COLO668 (cell line): ENCODE data around the gene TEKTIP1.
A peak's percentile ranks its signal among the peaks of the same experiment; 100 is the strongest.

Source experiments
- DNase-seq: peaks from one replicate; lab custom pipeline; 2025; ENCODE audit not compliant: unreplicated experiment; lab: John Stamatoyannopoulos, UW

The TEKTIP1 gene

DNA sequence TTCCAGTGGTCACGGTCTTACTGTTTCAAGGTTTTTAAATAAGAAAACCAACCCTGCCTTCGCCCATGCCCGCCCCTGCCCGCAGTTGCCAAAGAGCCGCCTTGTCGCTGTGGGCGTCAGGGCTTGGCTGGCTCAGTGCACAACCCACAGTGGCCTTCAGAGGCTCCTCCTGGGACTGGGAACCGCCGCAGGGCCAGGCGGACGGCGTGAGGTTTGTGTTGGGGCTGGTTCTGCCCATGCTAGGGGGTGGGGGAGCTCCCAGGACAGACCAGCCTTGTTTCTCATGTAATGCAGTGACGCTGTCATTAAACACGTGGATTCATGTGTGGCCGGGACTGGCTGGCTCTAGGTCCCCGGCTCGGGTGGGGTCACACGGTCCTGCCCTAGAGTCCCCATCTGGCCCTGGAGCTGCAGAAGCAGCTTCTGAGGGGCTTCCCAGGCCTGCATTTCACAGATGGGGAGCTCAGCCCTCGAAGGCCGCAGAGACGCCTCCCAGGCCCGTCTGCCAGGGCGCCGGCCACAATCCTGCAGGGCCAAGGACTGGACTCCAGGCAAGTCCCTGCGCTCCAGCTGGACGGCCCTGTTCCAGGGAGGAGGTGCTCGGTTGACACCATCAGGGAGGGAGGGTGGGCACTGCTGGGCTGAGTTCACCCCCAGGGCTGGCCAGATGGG lies 2.4 kb upstream of the TEKTIP1 start:
- DNase-seq, result no peak

GRCh38 chr19:3537101-3537437 lies 1.9 kb upstream of the TEKTIP1 start:
- no peak for DNase-seq

- DNase-seq, result no peak
Observed at GRCh38 chr19:3537438-3538240, 1.3 kb upstream of the TEKTIP1 start.

DNA sequence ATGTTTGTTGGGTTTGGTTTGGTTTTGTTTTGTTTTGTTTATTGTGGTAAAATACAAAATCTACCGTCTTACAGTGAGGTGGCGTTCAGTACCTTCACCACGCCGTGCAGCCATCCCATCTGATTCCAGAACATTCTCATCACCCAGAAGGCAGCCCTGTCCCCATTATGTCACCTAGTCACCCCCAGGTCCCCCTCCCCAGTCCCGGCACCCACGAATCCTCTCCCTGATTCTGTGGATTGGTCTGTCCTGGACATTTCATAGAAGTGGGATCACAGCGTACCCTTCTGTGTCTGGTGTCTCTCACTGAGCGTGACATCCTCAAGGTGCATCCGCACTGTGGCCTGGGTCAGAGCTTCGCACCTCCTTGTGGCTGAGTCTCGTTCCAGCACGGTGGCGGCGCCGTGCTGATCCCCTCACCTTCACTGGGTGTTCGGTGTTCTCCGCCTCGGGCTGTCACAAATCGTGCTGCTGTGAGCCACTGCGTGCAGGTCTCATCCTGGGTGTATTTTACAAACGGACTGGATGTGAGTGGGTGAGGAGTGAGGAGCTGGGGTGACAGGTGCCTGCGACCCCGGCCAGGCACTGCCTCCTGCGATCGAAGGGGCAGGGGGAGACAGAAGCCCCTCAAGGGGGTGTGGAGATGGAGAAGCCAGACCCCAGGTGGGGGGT lies 580 bp upstream of the TEKTIP1 start:
- no peak for DNase-seq

GRCh38 chr19:3539756-3540118 lies 763 bp downstream of the TEKTIP1 start:
- DNase-seq, result no peak

DNA sequence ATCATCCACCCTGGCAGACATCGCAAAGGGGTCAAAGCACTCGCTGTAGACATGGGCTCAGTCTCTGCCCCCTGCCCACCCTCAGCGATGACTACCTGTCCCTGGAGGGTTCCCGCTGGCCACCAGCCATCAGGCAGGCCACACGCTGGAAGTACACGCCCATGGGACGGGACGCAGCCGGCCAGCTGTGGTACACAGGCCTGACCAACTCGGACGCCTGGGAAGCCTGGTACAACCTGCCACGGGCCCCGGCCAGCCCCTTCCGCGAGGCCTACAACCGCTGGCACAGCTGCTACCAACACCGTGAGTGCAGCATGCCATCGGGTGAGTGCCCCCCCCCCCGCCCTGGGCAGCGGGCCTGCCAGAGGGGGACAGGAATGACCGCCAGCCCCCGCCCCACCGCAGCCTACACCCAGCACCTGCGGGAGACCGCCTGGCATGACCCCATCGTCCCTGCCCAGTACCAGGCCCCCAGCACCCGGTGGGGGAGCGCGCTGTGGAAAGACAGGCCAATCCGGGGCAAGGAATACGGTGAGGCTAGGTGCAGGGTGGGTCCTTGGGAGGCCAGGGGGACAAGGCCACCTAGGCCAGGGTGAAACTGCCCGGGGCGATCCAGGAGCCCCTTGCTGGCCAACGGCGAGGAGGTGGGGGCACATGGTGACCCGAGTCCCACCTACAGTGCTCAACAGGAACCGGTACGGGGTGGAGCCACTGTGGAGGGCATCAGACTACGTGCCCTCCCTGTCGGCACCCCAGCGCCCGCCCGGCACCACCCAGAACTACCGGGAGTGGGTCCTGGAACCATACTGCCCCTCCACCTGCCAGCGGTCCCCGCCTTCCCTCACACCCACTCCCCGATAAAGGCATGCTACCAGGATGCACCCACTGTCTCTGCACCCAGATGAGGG lies 4.4 kb downstream of the TEKTIP1 start:
- no peak for DNase-seq

- no peak for DNase-seq
Observed at GRCh38 chr19:3544058-3544376, 5.0 kb downstream of the TEKTIP1 start.

DNA sequence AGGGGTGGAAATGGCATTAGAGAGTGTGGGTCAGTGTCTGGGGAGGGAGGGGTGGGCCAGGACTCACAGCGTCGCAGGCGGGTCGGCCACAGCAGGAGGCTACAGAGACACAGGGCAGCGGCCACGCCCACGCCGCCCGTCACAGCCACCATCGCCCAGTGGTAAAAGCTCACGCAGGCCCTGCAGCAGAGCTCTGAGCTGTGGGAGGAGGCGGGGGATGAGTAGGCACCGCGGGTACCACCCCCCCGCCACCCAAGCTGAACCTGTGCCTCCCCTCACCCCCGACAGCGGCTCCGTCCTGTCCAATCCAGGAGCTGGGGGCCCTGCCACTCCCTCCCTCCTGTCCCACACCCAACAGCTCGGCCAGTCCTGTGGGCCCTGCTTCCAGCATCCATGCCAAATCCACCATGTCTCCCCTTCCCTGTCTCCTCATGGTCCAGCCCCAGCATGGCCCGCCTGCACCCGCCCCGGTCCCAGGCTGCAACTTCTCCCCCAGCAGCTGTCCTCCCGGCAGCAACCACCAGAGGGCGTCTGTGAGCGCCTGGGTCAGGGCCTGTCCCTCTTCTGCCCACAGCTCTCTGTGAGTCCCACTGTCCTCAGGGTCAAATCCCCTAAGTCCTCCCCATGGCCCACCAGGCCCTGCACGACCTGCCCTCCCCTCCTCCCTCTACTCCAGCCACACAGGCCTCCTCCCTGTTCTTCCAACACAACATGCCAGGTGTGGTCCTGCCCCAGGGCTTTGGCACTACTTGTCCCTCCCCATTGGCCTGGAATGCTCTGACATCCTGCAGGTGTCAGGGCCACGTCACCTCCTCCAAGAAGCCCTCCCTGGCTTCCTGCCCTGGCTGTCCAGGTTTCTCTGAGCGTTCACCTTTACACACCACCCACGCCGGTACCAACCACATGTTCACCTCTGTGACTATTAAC lies 6.0 kb downstream of the TEKTIP1 start:
- DNase-seq, result peak; percentile 60

DNA sequence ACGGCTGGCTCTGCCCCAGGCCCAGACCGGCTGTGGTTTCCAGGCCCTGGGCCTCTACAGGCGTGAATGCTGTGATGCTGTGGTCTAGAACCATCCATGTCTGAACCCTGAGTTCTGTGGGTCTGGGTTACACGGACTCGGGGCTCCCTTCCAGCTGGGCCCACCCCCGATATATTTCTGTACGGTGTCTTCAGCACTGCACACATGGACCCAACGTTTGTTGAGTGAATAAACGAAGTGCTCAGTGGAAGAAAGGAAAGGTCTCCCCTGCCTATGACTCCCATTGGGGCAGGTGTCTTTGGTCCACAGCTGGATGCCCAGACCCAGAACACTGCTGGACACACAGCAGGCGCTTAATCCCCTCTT lies 6.7 kb downstream of the TEKTIP1 start:
- no peak for DNase-seq

- DNase-seq, result no peak
Observed at GRCh38 chr19:3546119-3546518, 7.1 kb downstream of the TEKTIP1 start.

DNA sequence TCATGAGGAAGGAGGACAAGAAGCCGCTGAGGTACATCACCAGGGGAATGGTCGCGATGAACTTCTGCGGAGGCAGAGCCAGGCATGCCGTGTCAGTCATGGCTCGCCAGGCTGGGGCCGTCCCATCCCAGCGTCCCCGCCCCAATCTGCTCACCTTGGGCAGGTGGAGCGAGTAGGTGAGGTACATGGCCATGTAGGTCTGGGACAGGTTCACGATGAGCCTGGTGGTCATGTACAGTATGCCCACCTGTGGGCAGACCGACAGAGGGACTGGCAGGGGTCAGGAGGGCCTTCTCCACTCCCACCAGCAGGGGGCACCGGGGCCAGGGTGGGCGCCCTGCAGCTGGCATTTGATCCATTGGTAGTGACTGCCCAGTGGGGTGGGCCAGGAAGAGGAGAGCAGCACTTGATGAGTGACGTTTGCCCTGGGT lies 8.3 kb downstream of the TEKTIP1 start:
- peak; percentile 36 for DNase-seq

DNA sequence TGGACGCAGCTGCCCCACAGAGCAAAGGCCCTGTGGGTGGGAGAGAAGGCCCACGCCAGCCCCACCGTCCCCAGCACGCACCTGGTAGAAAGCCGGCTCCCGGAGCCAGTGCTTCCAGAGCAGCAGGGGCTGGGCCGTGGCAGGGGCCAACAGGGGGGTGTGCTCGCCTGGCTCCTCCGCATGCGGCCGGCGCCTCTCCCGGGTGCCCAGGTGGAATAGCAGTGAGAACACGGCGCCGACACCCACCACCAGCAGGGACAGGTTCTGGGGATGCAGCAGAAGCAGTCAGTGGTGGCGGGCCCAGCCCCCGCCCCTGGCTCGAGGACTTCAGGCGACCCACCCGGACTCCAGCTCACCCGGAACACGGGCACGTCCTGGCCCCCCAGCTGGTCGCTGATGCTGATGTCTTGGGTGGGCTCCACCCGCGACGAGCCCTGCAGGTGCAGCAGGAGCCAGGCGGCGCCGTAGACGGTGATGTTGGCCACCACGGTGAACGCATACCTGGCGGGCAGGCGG lies 8.9 kb downstream of the TEKTIP1 start:
- DNase-seq, result no peak

DNA sequence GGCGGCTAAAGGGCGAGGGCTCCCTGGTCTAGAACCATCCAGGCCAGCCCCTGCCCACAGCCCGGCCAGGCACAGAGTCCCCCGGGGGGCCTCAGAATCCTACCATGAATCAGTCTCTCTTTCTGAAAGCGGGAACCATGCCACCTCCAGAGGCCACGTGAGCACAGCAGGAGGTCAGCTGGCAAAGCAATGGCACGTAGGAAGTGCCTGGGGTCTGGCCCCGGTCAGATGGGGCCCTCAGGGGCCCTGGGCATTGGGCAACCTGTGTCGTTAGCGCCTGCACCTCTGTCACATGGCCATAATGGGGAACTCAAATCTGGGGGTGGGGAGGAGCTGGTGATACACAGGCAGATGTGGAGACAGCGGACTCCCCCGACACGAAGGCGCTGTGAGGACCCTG lies 9.6 kb downstream of the TEKTIP1 start:
- no peak for DNase-seq

GRCh38 chr19:3549816-3550215 lies 10.8 kb downstream of the TEKTIP1 start:
- no peak for DNase-seq

- no peak for DNase-seq
Observed at GRCh38 chr19:3550947-3551791, 12.2 kb downstream of the TEKTIP1 start.

GRCh38 chr19:3551792-3552095 lies 12.8 kb downstream of the TEKTIP1 start:
- DNase-seq, result no peak

DNA sequence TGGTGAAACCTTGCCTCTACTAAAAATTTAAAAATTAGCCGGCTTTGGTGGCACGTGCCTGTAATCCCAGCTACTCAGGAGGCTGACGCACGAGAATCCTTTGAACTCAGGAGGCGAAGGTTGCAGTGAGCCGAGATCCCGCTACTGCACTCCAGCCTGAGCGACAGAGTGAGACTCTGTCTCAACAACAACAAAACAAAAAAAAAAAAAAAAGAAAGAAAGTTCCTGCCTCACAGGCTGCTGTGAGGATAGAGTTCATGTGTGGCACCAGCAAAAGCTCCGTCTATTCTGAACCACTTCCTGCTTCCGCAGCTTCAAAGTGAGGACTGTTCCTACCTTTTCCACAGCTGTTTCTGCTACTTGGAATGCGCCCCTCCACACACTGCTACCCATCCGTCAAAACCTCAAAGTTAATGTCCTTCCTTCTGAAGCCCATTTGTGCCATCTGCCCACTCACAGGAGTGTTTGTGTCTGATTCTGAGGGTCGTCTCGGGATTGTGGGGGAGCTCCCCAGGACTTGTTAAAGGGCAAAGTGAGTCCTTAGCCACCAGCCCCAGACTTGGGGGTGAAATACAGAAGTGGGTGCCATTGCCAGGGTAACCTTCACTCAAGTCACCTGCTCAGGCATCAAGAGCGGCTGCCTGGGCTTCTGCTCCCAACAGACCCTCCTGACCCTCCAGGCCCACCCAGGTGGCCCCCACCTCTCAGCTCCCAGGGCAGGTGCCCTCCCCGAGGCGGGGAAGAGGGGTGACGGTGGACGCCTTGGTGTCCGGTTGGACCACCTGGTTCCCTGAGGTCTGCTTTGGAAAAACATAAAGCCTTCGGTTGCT lies 15.5 kb downstream of the TEKTIP1 start:
- no peak for DNase-seq

DNA sequence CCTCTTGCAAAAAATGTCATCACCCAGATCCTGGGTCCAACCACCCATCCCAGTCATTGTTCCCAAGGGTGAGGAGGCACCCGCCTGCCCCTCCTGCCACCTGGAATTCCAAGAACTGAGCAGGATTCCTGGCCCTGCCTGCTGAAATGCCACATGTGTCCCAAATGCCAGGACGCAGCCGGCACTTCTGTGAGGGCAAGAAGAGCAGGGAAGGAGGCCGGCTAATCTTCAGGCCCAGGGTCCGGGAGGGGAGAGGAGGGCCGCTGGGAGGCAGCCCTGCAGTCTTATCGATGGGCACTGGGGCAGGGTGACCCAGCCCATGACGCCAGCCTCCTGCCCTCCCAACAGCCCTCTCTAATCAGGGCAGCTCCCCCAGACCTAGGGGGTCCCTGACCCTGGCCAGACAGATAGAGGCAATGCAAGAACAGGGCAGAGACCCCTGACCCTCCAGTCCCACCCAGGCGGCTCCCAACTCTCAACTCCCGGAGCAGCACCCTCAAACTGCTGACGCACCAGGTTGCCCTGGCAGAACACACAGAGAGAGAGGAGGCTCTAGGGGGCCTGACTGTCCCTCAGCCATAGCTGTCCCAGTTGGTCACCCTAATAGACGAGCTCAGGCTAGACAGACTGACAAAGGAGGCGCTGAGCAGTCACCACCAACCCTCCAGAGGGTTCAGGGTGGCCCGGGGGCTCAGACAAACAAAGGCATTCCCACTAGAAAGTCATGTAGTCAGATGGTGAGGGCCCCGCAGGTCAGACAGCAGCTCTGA lies 16.9 kb downstream of the TEKTIP1 start:
- no peak for DNase-seq
